ENCODE results near the gene IARS2.

DNA sequence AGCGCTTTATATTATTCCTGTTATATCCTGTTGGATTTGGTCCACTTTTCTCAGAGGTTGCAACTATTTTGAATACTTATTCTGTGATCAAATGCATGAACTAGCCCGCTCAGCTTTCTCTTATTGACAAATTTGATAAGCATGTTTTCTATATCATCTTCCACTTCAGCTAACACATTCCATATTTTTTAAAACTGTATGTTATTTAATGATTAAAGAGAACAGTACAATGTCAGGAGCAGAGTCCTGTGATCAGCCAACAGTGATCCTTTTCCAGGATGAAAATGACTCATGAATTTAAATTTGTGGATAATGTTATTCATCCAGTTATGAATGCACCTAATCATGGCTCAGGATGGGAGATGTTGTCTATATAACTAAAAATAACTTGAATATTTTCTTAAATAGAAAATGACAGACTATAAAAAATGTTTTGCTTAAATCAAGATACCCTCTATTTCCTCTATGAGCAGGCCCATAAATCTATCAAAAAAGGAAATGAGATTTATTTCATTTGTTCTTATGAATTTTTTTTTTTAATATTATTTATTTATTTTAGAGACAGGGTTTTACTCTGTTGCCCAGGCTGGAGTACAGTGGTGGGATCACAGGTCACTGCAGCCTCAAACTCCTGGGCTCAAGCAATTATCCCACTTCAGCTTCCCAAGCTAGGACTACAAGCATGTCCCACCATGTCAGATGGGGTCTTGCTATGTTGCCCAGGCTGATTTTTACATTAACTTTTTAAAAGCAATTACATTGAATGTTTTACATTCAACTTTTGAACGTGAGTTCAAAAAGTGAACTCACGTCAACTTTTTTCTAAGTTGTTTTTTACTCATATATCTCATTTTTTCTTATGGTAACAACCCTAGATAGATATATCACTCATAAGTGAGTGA, 16.8 kb upstream of the IARS2 start:
- TF ChIP-seq, protein P1, sequence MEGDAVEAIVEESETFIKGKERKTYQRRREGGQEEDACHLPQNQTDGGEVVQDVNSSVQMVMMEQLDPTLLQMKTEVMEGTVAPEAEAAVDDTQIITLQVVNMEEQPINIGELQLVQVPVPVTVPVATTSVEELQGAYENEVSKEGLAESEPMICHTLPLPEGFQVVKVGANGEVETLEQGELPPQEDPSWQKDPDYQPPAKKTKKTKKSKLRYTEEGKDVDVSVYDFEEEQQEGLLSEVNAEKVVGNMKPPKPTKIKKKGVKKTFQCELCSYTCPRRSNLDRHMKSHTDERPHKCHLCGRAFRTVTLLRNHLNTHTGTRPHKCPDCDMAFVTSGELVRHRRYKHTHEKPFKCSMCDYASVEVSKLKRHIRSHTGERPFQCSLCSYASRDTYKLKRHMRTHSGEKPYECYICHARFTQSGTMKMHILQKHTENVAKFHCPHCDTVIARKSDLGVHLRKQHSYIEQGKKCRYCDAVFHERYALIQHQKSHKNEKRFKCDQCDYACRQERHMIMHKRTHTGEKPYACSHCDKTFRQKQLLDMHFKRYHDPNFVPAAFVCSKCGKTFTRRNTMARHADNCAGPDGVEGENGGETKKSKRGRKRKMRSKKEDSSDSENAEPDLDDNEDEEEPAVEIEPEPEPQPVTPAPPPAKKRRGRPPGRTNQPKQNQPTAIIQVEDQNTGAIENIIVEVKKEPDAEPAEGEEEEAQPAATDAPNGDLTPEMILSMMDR (IDR thresholded peaks at IDR 0.05), result no peak
- no peak for TF ChIP-seq POLR2A (IDR thresholded peaks at IDR 0.05)
- no peak for TF ChIP-seq POLR2AphosphoS5 (IDR thresholded peaks at IDR 0.05)
